Pancreas (tissue), 10 donors: Measurements from ENCODE around the gene KRT4. TPM values are rescaled to one million over a fixed set of nuclear protein-coding genes. Genes with fewer than 3 reads are reported as not detected.
"Not testable (repeated sequence)": the region's sequence is repeated elsewhere in the genome, so short reads cannot be mapped to it uniquely, and the experiment has no call there.

Source experiments
- ATAC-seq, 4 donors: fragments of 200-7000 bp; cut with Tn5 transposase; one replicate each; pipeline versions ENCODE4 v1.8.0 to v1.9.1; 2020; ENCODE audit warnings: mild to moderate bottlenecking in 4 of 4, moderate library complexity in 4 of 4
- DNase-seq, 6 donors: peaks; one replicate each; pipeline ENCODE4 v3.0.0-alpha.2; 2020
- FAIRE-seq: peaks from 2 replicates; lab custom pipeline; 2012; peaks lifted over from hg19 to GRCh38; lab: Jason Lieb, UNC
- H3K27ac ChIP-seq, 4 donors: fragments of 200-600 bp; sonication (generic); 1 replicate in 3 of 4; 2 replicates in 1 of 4; pipeline versions ENCODE4 v1.5.0 to v1.8.0; 2020
- H3K27me3 ChIP-seq, 4 donors: fragments of 200-600 bp; one replicate each; pipeline ENCODE4 v1.8.0; 2021
- H3K36me3 ChIP-seq, 3 donors: fragments of 200-600 bp; sonication (generic) in 1 of 3; one replicate each; pipeline versions ENCODE4 v1.5.0 to v1.8.0; 2020 to 2021
- H3K4me1 ChIP-seq, 3 donors: fragments of 200-600 bp; one replicate each; pipeline ENCODE4 v1.8.0; 2021
- H3K4me3 ChIP-seq, 4 donors: fragments of 200-600 bp; sonication (generic) in 2 of 4; one replicate each; pipeline versions ENCODE4 v1.5.0 to v1.8.0; 2020 to 2021
- H3K9me3 ChIP-seq, 4 donors: fragments of 200-600 bp; one replicate each; pipeline ENCODE4 v1.8.0; 2021
- WGBS, 2 donors: extraction: QIAGEN DNeasy Blood & Tissue Kit; methylation state at CpG; one replicate each; pipeline ENCODE4 v1.1.7; 2013; 5-methylcytosine and 5-hydroxymethylcytosine counted together
- intact Hi-C, 3 donors: fragments of 100-400 bp; cut with DNase I; formaldehyde crosslinking; loops; one replicate each; pipeline versions ENCODE4 v1.11.1 to v1.14.2; 2022
- polyA plus RNA-seq, 2 donors: library from polyadenylated mRNA; stranded (reverse); fragments of 200-250 nt; gene quantifications; one replicate each; pipeline ENCODE4 v1.2.3, GENCODE V29; 2013
- total RNA-seq, 6 donors: library from RNA; stranded (reverse); fragmentation: NEBNext Ultra II Directional in 4 of 6; extraction: Animal tissue kit (Norgen Biotek cat#: 25700) in 4 of 6; gene quantifications; one replicate each; pipeline versions ENCODE4 v1.2.1 to v1.2.4, GENCODE V29; 2021 to 2023
- TF ChIP-seq, protein P1 (sequence below), 4 donors: fragments of 200-600 bp; sonication (generic) in 3 of 4; IDR thresholded peaks; one replicate each; pipeline versions ENCODE4 v1.5.0 to v1.8.0; 2021; ENCODE audit warnings: antibody characterized with exemption in 4 of 4
- donor health status: healthy with polysubstance abuse.
- donor health status: DM: no; HTN: no; CAD: no; lungs with moderate emphysema.
- donor health status: DM: no; HTN: no; CAD: no.
- donor health status: control.
- donor health status: control.
- donor health status: Bipolar disorder and iron deficiency.
- donor health status: DM: yes; HTN: yes; CAD: no.
- donor health status: DM: no; HTN: no; CAD: no.
- donor health status: DM: no; HTN: no; CAD: no.
- donor health status: DM: yes; HTN: yes; CAD: no.

KRT4 gene
- total and polyA plus RNA-seq, 8 donors: 0.09 to 1.9 (median 0.26) TPM; not detected in 1

- TF ChIP-seq, protein P1, sequence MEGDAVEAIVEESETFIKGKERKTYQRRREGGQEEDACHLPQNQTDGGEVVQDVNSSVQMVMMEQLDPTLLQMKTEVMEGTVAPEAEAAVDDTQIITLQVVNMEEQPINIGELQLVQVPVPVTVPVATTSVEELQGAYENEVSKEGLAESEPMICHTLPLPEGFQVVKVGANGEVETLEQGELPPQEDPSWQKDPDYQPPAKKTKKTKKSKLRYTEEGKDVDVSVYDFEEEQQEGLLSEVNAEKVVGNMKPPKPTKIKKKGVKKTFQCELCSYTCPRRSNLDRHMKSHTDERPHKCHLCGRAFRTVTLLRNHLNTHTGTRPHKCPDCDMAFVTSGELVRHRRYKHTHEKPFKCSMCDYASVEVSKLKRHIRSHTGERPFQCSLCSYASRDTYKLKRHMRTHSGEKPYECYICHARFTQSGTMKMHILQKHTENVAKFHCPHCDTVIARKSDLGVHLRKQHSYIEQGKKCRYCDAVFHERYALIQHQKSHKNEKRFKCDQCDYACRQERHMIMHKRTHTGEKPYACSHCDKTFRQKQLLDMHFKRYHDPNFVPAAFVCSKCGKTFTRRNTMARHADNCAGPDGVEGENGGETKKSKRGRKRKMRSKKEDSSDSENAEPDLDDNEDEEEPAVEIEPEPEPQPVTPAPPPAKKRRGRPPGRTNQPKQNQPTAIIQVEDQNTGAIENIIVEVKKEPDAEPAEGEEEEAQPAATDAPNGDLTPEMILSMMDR (IDR thresholded peaks at IDR 0.05): no peak
- Histone ChIP-seq H3K4me3 (no peak overlapping the region), H3K36me3 (no peaks in the 10 kb centered on the region), H3K4me1 (peaks cover 0 to 4% (median 0%) of the 10 kb centered on the region in 3 donors), H3K27me3 (no peaks in the 10 kb centered on the region), H3K9me3 (no peaks in the 10 kb centered on the region), H3K27ac (no peak overlapping the region)
- FAIRE-seq (no peak), ATAC-seq (no peak), DNase-seq (no peak)
- intact Hi-C loops: no loop called here
These were observed 16.4 kb downstream of the KRT4 start for GRCh38 chr12:52797529-52797894.

DNA sequence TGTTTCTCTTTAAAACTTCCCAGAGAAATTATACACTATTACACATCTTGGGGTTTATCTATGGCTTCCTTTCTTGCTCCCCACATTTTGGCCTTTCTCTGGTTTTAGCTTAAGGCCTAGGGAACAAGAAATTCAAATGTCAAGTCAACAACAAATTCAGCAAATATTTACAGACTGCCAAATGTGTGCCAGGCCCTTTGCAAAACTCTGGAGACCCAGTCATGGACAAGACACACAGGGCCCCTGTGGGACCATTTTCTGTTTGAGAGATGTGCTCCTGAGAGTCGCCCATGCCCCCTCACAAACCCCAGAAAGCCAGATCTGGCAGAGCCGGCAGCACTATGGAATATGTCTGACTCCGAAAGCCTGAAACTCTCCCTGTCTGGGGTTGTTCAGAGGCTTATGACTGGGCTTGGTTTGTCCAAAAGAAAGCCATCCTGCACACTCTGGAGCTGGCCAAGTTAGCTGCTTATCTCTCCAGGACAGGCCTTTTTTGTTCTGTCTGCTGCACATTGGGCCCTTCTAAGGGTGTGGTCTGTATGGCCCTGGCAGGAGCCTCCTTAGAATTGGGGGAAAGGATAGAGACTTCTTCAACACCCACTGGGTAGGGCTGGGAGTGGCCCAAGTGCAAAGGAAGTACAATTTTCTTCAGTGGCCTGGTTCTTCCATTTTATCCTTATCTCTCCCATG is 16.9 kb downstream of the KRT4 start:
- Histone ChIP-seq H3K27ac (no peak overlapping the region), H3K9me3 (no peaks in the 10 kb centered on the region), H3K27me3 (no peaks in the 10 kb centered on the region), H3K4me1 (peaks cover 0 to 4% (median 0%) of the 10 kb centered on the region in 3 donors), H3K4me3 (no peak overlapping the region), H3K36me3 (no peaks in the 10 kb centered on the region)
- intact Hi-C loops: no loop called here
- TF ChIP-seq, protein P1 (IDR thresholded peaks at IDR 0.05): no peak
- DNase-seq (no peak), ATAC-seq (no peak), FAIRE-seq (no peak)
- 82 to 83% methylated on average over 3 of the region's 3 CpGs for WGBS, 2 donors

DNA sequence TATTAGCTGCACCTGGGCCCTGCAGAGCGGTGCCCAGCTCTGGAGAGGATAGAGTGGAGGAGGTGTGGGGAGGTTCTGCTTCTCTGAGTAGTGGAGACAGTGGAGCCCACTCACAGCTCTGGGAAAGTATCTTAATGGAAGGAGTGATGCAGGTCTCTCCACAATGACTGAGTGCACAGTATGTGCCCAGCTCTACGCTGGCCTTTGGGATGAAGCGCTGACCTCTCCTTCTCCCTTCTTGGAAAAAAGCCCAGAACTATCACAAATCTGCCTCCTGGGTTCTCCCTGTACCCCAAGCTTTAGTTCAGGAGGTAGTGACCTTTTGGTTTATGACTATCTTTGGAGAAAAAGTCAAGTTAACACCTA is 17.5 kb downstream of the KRT4 start:
- no peak for DNase-seq
- TF ChIP-seq, protein P1 (IDR thresholded peaks at IDR 0.05): no peak
- no peak overlapping the region for H3K27ac ChIP-seq
- H3K27me3 ChIP-seq: no peaks in the 10 kb centered on the region
- FAIRE-seq: no peak
- H3K4me3 ChIP-seq: no peak overlapping the region
- intact Hi-C loops: no loop called here
- no peaks in the 10 kb centered on the region for H3K9me3 ChIP-seq
- ATAC-seq: no peak
- peaks cover 0 to 4% (median 0%) of the 10 kb centered on the region in 3 donors for H3K4me1 ChIP-seq
- 95 to 97% methylated on average over 3 of the region's 3 CpGs for WGBS, 2 donors
- H3K36me3 ChIP-seq: no peaks in the 10 kb centered on the region

GRCh38 chr12:52795694-52796428 is 18.1 kb downstream of the KRT4 start, which contains the start of gene KRT3:
TSS of gene KRT3 (minus strand) at chr12:52796117. CDS start at chr12:52796042, 75 bp downstream.
- no peak for FAIRE-seq

DNA sequence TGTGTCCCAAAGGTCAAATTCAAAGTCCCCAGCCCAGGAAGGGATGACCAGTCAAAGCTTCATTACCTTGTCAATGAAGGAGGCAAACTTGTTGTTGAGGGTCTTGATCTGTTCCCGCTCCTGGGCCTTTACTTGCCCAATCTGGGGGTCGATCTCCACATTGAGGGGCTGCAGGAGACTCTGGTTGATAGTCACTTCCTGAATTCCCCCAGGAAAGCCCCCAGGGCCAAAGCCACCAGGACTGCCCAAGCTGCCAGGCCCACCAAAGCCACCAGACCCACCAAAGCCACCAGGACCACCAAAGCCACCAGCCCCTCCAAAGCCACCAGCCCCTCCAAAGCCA is 18.6 kb downstream of the KRT4 start:
- H3K27me3 ChIP-seq, H3K36me3 ChIP-seq, intact Hi-C loops, ATAC-seq, H3K9me3 ChIP-seq, H3K4me1 ChIP-seq, H3K27ac ChIP-seq, H3K4me3 ChIP-seq, DNase-seq, FAIRE-seq: not testable (repeated sequence)
- 85 to 100% methylated on average over 2 of the region's 2 CpGs for WGBS, 2 donors

More at GRCh38 chr12:52795694-52796428, 18.1 kb downstream of the KRT4 start, which contains the start of gene KRT3:
- Histone ChIP-seq H3K27me3 (no peaks in the 10 kb centered on the region), H3K4me1 (peaks cover 0 to 4% (median 0%) of the 10 kb centered on the region in 3 donors), H3K9me3 (no peaks in the 10 kb centered on the region), H3K27ac (no peak within 1 kb of the TSS), H3K36me3 (no peaks in the 10 kb centered on the region), H3K4me3 (no peak within 1 kb of the TSS)
- 85 to 89% methylated on average over 16 to 17 of the region's 17 CpGs for WGBS, 2 donors
- no peak for DNase-seq
- no peak for ATAC-seq
- intact Hi-C loops: no loop called here
- TF ChIP-seq, protein P1 (IDR thresholded peaks at IDR 0.05): no peak
